Iris pigment epithelial cell (primary cell): ENCODE measurements around the gene SIDT2.
A peak's percentile ranks its signal among the peaks of the same experiment; 100 is the strongest.

Experiments
- DNase-seq: peaks from one replicate; pipeline ENCODE4 v3.0.0-alpha.2; 2011; ENCODE audit warnings: low read depth

Gene SIDT2

DNA sequence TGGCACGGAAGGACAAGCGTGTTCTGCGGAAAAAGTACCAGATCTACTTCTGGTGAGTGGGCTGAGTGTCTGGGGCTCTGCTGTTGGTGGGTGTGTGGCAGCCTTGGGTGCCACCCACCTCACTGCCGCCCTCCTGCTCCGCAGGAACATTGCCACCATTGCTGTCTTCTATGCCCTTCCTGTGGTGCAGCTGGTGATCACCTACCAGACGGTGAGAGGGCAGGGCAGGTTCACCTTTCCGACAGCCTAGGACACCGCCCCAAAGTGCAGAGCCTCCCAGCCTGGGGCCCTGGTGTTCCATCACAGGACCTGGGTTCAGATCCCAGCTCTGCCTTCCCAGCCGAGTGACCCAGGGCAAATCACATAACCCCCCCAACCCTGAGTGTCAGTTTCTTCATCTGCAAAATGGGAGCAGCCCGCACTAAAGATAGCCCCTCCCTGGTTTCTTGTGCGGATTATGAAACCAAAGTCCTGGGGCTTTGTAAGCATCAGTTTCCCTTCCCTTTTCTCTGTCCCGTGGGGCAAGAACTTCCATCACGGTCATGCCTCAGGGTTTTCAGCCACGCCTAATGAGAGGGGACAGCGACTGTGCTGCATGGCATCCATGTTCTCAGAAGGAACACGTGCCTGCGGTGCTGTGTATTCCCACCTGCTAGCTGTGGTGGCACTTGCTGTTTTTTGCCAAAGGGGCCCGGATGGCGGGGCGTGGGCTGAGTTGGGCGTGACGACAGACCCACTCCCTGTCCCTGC lies 10.8 kb downstream of the SIDT2 start:
- no peak for DNase-seq

DNA sequence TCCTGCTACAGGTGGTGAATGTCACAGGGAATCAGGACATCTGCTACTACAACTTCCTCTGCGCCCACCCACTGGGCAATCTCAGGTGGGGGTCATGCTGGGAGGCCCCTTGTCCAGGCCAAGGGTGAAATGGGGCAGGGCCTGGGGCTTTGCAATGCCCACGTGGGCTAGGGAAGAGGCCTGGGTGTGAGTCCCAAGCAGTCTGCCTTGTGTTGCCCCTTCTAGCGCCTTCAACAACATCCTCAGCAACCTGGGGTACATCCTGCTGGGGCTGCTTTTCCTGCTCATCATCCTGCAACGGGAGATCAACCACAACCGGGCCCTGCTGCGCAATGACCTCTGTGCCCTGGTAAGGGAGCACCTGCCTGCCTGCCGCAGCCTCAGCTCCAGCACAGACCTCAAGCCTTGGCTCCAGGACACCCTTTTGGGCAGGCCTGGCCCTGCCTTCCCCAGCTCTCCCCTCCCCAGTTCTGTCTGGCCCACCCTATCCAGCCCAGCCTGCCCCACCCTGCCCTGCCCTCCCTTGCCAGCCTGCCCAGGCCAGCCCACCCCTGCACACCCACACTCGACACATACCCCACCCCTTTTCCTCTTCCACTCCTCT lies 11.5 kb downstream of the SIDT2 start:
- no peak for DNase-seq

DNA sequence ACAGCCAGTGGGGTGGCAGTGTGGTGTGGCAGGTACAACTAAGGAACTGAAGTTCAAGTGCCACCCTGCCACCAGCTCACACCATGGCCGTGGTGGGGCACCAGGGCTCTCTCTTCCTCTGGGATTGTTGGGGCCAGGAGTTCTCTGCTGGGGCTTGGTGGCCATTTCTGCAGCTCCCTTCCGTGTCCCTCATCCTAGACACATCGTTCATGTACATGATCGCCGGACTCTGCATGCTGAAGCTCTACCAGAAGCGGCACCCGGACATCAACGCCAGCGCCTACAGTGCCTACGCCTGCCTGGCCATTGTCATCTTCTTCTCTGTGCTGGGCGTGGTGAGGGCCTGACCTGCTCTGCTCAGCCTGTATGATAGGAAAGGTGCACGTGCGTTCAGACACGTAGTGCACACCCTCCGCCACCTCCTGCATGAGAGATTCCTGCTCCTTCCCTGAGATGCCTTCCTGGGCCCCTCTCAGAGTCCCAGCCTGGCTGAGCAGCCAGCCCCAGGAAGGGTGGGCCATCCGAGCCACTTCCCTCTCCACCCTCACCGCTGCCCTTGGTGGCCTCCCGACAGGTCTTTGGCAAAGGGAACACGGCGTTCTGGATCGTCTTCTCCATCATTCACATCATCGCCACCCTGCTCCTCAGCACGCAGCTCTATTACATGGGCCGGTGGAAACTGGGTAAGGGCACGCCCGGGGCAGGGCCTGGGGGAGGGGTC lies 13.3 kb downstream of the SIDT2 start:
- no peak for DNase-seq

DNA sequence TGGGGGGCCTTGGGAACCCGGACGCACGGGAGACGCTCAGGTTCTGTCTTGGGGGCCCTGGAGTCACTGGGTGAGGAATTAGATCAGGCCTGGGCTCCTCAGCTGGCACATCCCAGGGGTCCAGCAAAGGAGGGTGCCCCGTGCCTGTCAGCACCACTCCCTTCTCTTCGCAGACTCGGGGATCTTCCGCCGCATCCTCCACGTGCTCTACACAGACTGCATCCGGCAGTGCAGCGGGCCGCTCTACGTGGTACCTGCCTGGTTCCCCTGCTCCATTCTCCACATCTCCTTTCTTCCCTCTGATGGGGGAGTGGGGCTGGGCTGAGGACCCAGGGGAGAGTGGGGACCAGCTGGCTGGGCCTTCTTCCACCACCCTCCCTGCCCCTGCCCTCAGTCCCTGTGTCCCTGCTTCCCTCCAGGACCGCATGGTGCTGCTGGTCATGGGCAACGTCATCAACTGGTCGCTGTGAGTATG lies 13.9 kb downstream of the SIDT2 start:
- DNase-seq = no peak

DNA sequence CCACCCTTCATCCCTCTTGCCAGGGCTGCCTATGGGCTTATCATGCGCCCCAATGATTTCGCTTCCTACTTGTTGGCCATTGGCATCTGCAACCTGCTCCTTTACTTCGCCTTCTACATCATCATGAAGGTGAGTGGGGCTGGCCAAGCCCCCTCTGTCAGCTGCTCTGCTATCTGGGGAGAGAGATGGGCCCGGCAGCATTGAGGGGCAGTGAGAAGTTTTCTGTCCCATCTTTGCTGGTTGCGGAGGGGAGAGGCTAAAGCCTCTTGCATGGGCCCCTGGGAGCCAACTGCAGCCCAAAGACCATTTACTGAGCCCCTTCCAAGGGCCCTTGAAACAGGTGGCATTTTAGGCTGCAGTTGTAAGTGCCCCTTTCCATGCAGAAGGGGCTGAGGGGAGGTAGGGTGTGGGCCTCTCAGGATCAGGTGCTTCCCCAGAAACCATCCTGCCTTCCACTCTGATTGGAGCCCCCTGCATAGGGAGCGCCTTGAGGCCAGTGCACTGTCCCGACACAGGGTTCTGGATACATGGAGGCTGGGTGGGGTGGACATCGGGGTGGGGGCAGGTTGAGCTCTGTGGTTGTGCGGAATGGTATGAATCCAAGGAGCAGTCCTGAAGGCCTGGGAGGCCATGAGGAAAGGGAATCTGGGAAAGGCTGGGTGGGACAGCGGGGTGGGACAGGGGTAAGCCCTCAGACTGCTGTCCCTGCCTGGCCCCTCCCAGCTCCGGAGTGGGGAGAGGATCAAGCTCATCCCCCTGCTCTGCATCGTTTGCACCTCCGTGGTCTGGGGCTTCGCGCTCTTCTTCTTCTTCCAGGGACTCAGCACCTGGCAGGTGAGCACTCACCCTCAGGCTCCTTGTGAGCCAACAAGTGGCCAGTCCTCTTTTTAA lies 14.8 kb downstream of the SIDT2 start:
- no peak for DNase-seq

DNA sequence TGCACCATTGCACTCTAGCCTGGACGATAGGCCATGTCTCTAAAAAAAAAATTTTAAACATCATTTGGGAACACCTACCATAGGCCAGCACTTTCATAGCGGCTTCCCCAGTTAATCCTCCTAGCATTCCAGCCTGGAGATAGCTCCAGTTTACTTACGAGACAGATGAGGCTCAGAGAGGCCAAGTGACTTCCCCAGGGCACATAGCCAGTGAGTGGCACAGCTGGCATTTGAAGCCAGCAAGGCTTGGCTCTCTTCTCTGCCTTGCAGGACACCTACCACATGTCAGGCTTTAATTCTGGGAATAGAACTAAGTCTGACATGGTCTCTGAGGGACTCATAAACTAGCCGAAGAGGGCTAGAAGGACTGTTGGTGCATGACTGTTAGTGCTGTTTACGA lies 15.7 kb downstream of the SIDT2 start:
- DNase-seq = no peak

DNA sequence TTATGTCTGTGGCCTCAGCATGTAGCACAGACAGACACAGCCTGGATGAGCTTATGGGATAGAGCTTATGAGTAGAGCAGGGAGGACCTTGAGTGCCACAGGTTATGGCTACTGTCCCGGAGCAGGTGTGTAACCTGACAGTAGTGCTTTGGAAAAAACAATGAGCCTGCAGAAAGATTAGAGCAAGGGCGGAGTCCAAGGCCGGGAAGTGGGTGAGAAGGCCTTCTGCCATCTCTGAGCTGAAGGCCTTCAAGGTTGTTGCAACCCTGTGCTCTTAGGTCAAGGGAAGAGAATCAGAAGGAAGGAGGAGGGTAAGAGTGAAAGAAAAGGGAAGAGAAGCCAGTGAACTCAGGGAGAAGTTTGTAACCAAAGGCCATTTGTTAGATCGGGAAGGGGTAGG lies 16.7 kb downstream of the SIDT2 start:
- no peak for DNase-seq

DNA sequence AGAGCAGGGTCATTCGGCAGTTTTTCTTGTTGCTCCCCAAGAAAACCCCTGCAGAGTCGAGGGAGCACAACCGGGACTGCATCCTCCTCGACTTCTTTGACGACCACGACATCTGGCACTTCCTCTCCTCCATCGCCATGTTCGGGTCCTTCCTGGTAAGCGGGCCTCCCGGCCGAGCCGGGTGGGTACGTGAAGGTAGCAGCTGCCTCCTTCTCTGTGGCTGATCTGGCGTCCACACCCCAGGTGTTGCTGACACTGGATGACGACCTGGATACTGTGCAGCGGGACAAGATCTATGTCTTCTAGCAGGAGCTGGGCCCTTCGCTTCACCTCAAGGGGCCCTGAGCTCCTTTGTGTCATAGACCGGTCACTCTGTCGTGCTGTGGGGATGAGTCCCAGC lies 17.2 kb downstream of the SIDT2 start:
- DNase-seq = no peak

DNA sequence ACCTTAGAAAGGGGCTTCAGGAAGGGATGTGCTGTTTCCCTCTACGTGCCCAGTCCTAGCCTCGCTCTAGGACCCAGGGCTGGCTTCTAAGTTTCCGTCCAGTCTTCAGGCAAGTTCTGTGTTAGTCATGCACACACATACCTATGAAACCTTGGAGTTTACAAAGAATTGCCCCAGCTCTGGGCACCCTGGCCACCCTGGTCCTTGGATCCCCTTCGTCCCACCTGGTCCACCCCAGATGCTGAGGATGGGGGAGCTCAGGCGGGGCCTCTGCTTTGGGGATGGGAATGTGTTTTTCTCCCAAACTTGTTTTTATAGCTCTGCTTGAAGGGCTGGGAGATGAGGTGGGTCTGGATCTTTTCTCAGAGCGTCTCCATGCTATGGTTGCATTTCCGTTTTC lies 18.5 kb downstream of the SIDT2 start:
- DNase-seq = no peak

DNA sequence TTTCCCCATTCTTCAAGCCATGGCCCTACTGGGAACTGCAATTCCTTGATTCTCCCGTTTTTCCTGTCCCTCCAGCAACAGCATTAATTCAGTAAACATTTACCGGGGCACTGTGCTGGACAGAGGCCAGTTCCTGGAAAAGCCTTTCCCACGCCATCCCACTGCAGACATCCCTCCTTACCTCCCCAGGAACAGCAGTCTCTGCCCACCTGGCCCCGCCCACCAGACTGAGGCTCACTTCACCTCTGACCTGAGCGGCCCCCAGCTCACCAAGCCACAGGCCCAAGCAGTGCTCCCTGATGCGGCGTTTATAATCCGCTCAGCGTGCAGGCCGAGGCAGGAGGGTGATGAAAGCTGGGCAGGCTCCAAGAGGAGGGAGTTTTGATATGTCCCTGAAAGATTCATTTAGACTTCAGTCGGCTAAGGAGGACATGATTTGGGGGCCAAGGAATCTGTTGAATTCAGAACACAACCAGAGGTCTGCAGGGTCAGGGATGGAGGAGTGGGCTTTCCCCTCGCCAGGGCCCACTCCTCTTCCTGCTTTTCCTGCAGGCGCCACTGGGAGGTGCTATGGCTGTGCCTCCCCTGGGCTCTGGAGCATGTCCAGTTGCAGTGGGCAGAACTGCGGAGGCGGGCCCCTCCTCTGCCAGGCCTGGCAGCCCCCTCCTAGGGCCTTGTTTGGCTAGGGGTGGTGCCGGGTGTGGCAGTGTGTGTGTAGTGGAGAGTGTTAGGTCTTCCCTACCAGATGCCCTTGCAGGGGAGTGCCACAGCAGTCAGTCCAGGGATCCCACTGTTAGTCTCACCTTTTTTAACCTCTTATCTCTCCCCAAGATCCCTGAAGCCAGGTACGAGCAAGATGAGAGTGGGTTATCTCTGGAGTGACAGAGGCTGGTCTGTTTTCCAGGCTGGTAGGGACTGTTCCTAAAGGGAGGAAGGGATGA lies 19.2 kb downstream of the SIDT2 start:
- no peak for DNase-seq

DNA sequence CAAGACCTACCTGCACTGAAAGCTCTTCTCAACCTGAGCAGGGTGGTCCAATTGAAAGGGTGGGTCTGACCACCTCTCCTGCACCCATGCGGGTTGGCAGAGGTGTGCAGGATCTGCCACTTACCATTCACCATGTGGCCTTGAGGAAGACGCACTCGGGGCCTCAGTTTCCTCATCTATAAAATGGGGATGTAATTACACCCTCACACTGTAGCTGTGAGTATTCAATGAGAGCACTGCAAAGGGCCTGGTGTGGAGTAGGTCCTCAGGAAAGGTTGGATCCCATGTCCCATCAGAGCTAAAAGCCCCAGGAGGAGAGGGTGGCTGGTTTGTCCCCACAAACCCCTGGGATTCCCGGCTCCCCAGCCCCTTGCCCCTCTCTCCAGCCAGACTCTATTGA lies 20.1 kb downstream of the SIDT2 start:
- DNase-seq = no peak

DNA sequence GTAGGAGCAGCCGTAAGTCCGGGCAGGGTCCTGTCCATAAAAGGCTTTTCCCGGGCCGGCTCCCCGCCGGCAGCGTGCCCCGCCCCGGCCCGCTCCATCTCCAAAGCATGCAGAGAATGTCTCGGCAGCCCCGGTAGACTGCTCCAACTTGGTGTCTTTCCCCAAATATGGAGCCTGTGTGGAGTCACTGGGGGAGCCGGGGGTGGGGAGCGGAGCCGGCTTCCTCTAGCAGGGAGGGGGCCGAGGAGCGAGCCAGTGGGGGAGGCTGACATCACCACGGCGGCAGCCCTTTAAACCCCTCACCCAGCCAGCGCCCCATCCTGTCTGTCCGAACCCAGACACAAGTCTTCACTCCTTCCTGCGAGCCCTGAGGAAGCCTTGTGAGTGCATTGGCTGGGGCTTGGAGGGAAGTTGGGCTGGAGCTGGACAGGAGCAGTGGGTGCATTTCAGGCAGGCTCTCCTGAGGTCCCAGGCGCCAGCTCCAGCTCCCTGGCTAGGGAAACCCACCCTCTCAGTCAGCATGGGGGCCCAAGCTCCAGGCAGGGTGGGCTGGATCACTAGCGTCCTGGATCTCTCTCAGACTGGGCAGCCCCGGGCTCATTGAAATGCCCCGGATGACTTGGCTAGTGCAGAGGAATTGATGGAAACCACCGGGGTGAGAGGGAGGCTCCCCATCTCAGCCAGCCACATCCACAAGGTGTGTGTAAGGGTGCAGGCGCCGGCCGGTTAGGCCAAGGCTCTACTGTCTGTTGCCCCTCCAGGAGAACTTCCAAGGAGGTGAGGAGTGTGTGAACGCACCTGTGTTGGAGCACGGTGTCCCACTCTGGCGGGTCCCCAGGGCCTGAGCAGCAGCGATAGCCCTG lies 20.7 kb downstream of the SIDT2 start, which contains the start of gene TAGLN:
TSS of gene TAGLN (plus strand) at position 318 of the 863 bp plus-strand sequence. CDS start 3,644 bp downstream, outside the sequence.
- DNase-seq = peak; percentile 94

DNA sequence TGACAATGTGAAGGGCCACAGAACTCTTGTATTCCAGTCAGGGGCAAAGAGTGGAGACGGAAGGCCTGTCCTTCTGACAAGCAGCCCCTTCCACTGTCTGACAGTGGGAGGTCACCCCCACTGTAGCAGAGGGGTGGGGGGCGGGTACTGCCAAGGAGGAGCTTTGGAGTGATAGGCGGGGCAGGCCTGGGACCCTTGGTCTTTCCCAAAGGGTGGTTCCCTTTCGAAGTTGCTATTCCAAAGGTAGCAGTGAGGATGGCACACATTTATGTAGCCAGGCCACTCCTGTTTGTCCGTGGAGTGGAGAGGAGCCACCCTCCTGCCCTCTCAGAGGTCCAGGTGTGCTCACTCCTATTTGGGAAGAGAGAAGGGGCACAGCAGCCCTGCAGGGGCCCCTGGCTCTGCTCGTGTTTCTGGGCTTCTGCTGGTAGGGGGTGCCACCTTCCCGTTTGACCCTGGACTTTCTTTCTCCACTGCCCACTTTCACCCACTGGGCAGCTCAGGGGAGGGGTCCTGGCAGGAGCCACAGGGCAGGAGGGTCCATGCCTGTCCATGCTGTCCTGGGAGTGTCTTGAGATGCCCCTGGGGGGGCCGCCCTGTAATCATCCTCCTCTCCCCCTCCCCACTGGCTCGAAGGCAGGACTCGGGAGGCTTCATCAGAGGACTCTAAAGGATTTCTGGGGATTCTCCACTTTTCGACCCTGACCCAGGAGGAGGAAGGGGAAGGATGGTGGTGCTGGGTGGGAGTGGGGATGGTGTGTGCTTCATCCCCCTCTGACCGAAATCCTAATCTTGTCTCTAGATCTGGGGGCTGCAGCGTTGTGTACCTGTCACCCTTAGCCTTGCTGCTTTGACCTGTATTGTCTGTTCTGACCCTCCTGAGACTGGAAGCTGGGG lies 21.6 kb downstream of the SIDT2 start:
- DNase-seq = no peak

DNA sequence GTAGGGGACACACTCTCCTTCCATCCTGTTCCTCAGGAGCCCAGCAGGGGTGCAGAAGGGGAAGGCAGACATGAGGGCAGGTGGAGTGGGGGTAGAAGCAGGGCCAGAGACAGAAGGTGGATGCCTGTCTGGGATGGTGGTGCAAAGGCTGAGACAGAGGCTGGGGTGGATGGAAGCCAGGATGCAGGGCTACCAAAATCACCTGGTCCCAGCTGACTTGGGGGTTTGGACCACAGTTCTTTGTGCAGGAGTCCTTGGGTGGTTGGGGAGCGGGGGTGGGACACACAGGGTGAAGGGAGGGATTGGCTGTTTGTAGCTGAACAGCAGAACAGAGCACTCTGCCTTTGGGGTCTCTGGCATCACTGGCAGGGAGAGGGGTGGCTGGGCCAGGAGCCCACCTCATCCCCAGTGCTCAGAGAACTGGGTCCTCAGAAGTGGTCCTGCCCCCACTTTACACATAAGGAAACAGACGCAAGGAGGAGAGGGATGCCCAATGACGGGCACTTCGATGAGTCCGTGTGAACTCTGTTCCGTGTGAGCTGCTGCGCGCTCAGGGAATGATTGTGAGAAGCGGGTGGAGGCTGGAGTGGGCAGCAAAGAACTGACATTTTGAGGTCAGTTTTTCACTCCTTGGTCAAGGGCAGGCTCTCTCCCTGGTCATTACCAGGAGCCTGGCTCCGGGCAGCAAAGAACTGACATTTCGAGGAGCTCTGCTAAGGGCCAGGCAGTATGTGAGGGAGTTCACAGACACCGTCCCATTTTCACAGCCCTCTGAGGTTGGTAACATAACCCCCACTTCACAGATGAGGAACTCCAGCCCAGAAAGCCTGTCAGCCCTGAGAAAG lies 22.5 kb downstream of the SIDT2 start:
- no peak for DNase-seq

DNA sequence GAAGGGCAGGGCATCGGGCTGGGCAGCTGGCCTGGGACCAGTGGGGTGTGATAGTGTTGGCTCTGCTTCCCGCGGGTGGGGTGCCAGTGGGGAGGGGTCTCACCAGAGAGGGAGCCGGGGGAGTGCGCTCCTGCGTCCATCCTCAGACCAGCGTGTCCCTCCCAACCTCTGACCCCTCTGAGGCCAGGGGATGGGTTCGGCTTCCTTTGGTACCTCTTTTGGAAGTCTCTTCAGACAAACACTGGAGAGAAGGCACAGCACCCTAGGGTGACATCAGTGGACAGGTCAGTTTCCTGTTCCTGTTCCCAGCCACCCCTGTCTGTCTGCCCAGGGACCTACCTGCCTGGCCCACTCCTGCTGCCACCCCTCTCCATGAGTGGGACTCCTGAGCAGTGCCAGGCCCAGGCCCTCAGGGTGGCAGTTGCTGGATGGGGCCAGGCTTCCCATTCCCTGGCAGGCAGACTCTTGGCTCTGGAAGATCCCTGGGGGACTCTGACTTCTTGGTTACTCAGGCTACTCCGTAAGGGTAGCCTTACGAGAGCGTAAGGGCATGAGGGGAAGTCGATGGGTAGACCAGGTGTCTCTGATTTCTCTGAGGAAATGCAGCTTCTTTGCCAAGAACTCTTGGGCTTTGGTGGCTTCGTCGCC lies 23.2 kb downstream of the SIDT2 start:
- DNase-seq = no peak

DNA sequence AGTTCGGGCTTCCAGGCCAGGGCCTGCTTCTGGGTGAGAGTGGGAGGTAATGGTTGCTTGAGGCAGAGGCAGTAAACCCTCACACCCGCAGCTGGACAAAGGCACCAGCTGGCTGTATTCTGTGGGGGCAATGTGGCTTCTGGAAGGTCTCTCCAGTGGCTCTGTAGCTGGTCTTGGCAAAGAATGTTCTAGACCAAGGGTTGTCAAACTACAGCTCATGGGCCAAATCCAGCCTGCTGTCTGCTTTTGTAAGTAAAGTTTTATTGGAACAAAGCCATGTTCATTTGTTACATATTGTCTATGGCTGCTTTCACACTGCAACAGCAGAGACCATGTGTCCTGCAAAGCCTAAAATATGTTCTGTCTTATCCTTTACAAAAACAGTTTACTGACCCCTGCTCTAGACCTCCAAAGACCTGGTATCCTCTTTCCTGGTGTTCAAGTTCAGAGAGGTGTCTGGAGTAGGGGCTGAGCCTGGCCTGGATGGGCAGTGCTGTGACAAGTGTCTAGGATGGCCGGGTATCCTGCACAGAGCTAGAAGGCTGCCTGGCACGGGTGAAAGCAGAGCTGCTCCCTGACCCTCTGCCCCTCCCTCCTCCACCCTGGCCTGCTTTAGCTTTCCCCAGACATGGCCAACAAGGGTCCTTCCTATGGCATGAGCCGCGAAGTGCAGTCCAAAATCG lies 24.0 kb downstream of the SIDT2 start:
- no peak for DNase-seq

DNA sequence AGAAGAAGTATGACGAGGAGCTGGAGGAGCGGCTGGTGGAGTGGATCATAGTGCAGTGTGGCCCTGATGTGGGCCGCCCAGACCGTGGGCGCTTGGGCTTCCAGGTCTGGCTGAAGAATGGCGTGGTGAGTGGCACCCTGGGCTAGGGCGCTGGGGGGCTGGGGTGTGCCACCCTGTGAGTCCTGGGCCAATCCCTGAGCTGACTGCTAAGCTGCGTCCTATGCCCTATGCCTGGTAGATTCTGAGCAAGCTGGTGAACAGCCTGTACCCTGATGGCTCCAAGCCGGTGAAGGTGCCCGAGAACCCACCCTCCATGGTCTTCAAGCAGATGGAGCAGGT lies 24.5 kb downstream of the SIDT2 start:
- no peak for DNase-seq
